SKM-1 (cell line): ENCODE measurements around the gene DOCK9.

Experiments
- DNase-seq: peaks from one replicate; lab custom pipeline; 2025; ENCODE audit not compliant: unreplicated experiment; lab: John Stamatoyannopoulos, UW

The DOCK9 gene, protein sequence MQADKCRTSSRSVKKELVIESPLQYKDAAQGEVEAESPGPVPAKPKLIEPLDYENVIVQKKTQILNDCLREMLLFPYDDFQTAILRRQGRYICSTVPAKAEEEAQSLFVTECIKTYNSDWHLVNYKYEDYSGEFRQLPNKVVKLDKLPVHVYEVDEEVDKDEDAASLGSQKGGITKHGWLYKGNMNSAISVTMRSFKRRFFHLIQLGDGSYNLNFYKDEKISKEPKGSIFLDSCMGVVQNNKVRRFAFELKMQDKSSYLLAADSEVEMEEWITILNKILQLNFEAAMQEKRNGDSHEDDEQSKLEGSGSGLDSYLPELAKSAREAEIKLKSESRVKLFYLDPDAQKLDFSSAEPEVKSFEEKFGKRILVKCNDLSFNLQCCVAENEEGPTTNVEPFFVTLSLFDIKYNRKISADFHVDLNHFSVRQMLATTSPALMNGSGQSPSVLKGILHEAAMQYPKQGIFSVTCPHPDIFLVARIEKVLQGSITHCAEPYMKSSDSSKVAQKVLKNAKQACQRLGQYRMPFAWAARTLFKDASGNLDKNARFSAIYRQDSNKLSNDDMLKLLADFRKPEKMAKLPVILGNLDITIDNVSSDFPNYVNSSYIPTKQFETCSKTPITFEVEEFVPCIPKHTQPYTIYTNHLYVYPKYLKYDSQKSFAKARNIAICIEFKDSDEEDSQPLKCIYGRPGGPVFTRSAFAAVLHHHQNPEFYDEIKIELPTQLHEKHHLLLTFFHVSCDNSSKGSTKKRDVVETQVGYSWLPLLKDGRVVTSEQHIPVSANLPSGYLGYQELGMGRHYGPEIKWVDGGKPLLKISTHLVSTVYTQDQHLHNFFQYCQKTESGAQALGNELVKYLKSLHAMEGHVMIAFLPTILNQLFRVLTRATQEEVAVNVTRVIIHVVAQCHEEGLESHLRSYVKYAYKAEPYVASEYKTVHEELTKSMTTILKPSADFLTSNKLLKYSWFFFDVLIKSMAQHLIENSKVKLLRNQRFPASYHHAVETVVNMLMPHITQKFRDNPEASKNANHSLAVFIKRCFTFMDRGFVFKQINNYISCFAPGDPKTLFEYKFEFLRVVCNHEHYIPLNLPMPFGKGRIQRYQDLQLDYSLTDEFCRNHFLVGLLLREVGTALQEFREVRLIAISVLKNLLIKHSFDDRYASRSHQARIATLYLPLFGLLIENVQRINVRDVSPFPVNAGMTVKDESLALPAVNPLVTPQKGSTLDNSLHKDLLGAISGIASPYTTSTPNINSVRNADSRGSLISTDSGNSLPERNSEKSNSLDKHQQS (N-terminal part only)

DNA sequence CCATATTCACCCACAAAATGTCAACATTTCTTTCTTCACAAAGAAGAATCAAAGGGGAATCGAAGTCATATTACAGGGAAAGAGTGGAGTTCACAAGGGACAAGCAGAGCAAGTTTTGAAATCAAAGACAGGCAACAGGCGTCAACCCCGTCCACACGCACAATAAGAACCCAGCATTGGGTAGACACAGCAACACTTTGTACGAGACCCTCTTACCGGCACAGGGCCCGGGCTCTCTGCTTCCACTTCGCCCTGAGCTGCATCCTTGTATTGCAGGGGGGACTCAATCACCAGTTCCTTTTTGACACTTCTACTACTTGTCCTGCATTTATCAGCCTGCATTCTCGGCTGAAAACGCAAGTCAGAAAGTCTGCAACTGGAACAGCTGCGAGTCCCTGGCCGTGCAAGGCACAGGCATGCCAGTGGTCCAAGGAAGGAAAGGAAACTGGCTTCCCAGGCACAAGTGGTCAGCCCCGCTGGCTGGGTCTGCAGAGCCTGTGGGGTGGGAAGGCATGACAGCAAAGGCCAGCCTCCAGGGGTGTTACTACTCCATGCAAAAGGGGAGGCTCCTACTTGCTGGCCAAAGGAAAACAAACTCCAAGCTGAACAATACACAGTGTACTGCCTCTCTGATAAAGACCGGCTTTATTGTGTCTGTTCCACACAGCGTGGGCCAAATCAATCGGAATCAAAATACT, at the start of gene DOCK9:
TSS of gene DOCK9 (minus strand) at position 497 of the 698 bp plus-strand sequence. CDS start at position 342, 155 bp downstream.
- no peak for DNase-seq

DNA sequence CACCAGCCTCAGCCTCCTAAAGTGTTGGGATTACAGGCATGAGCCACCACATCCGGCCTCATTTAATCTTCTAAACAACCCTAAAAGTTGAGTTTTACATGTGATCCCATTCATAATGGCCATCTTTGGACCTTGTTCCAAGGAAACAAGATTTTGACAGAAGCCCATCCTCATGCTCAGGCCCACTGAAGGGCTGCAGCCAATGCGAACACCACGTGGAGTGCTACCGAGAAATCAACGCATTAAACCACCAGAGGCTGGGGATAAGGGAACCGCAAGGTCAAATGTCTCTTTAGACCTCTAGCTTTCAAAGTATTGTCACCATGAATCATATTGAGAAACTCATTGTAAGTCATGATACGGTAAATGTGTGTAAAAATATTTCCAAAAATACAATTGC, 49.4 kb upstream of the DOCK9 start:
- no peak for DNase-seq

DNA sequence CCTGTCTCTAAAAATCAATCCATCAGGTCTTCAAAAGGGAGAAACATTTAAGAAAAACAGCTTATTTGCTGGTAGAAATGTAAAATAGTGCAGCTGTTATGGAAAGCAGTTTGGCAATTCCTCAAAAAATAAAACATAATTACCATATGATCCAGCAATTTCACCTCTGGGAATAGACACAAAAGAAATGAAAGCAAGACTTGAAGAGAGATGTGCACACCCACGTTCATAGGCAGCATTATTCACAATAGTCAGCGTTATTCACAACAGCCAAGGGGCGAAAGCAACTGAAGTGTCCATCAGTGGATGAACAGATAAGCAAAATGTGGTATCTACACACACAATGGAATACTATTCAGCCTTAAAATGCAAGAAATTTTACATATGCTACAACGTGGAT, 45.1 kb upstream of the DOCK9 start:
- DNase-seq, result no peak

DNA sequence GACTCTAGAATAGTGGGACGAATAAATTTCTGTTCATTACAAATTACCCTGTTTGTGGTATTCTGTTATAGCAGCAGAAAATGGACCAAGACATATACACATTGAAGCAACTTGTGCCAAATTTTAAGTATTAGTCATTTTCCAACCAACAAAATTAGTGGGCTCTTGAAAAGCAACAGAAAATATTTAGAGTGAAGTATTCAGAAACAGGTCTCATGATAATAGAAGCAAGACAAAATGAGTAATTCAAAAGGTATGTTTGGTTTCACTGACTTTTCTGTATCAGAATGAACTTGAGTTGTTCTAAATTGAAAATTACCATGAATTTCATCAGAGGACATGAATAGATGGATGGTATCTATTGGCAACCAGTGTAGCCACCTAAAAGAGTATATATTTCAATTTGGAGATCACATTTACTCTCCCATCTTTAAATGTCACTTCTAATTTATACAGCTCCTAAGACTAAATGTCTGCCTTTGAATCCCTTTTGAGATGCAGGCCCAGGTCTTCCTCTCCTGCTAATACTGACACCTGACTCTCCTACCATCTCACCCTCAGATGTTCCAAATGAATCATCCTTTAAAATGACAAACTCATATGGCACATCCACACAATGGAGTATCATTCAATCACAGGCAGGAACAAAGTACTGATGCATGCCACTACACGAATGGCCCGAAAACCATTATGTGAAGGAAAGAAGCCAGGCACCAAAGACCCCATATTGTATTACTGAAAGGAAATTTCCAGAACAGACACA, 40.7 kb upstream of the DOCK9 start:
- no peak for DNase-seq

DNA sequence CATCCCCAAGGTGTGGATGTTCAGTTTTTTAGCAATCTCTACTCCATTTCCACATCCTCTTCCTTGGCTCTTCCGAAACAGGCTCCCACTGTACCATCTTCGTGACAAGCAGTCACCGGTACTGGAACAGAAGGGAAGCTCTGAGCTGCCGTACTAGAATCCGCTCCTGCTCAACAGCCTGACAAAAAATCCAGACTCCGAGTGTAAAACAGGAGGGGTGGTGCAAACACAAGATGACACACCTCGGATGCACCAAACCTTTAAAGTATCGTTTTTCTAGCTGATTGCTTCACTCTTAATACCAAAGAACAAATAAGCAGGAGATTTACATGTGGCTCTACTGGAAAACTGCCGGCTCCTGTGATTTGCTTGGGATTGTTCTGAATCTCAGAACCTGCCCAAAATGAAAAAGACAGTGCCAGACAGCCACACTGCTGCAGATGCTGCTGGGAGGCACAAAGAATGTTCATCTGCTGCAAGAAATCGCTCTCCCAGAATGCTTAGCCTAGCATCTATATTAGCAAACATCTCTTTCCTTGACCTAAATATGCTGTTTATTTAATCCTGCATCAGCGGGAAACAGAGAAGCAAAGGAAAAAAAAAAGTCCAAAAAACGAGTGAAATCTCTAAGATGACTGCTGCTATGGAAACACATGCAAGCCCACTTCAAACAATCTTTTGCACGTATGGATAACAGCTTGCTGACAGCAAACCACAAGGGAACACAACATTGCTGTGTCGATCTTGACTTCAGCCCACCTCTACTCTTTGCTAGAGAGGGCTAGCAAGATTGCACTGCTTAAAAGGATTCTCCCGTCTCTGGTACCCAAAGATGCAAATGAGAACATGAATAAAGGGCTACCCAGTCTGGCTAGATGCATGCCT, 38.0 kb upstream of the DOCK9 start:
- DNase-seq, result no peak

DNA sequence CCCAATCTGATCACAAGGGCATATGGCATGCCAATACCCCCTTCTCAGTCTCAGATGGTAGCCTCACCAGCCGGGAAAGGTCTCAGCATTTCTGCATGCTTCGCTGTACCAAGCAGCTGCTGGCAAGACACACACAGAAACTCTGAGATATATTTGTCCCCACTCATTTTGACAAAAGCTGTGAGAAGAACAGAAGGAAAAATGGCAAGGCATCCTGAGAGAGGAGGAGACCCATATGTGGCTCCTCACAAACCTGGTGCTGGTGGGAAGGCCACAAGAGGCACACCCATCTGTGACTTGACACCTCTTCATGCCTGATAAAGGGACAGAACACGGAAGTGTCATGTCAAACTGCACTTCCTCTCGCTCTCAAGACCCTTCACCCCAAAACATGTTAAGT, 36.7 kb upstream of the DOCK9 start:
- no peak for DNase-seq

DNA sequence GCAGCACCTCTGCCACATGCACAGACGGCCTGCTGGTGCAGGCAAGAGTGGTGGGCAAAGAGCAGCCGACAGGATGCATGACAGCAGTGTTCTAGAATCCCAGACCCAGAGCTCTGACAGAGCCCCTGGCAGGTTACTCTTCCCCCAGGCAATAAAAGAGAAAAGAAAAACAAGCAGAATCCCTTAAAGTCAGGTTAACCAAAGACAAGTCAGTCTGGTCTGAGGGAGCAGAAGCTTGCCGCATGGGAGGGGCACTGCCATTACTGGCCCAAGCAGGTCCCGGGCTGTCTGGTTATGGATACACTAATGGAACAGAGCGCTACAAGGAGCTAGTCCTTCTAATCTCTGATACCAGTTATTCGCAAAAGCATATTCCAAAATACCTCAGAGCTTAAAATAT, 36.1 kb upstream of the DOCK9 start:
- DNase-seq, result no peak

DNA sequence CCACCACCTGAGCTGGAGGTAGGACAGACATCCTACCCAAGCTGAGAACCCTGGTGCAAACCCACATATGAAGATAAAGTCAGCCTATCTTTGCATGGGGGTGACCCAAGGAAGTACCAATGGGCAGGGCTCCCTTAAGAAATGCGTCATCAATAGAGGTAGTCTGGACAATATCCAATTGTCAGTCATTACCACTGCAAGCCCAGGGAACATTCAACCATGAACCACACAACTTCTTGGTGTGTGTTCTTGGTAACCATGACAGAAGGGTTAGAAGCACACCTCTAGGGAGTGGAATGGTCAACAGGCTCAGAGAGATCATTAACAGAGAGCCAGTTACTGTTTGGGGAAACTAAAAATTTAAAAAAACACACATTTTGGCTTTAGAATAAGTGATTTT, 34.7 kb upstream of the DOCK9 start:
- no peak for DNase-seq

DNA sequence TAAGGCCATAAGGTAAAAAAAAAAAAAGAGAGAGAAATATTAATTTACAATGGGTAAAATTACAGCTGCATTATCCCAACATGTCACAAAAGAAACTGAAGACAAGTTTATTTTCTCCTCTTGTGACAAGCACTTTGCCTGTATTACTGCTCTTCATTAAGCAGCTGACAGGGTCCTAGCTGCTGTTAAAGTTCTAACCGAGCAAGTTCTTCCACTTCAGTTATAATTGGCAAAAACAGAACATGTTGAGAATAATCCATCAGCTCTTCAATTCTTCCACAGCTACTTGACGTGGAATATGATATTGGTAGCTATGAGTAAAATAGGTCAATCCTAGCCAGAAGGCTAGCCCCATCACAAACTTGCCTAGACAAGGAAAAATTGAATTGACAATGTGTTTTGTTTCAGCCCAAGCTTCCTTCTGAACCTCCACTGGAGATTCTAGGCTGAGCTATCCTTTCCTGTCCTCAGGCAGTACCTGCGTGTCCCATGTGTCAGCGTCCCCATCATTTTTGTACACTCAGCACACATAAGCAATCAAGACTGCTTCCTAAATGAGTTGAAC, 32.2 kb upstream of the DOCK9 start:
- no peak for DNase-seq

DNA sequence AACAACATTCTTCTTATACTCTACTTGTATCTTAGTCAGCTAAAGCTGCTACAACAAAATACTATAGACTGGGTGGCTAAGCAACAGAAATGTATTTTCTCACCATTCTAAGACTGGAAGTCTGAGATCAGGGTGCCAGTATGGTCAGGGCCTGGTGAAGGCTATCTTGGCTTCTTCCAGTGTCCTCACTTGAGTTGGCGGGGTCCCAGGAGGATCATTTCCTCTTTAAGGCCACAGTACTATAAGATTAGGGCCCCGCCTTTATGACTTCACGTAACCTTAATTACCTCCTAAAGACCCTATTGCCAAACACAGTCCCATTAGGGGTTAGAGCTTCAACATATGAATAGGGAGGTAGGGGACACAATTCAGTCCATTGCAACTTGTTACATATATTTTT, 30.7 kb upstream of the DOCK9 start:
- no peak for DNase-seq

DNA sequence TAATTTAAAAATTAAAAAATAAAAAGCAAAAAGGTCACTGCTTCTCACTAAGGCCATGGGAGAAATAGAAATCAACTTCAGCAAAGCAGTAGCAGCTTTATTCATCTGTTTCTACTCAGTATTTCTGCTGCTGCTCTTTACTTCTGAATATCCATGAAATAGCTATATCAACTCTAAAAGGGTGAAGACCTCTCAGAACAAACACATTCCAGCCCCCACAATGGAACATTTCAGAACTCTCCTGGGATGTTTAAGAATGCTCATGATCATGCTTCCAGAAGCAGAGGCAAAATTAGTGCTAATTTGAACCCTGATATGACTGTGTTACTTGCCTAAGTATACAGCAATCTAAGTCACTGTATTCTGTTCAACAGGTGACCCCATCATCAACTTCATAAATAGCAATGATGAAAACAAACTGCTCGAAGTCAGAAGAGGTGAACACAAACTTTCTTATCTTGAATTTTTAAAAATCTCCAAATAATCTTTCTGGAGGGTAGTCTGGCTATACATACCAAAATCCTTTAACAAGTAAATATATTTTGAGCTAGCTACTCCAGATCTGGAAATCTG, 29.6 kb upstream of the DOCK9 start:
- DNase-seq, result no peak

DNA sequence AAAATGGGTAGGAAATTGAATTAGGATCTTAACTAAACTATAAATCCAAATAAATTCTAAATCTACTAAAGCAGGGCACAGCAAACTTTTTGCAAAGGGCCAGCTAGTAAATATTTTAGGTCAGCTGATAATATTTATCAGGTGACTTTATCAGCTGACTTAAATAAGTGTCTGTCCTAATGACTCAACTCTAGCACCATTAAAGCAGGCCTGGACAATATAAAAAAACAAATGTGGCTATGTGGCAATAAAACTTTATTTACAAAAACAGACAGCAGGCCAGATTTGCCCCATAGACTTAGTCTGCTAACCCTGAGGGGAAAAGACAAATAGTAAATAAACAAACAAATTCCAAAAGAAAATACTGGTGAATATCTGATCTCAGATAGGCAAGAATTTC, 27.7 kb upstream of the DOCK9 start:
- no peak for DNase-seq

DNA sequence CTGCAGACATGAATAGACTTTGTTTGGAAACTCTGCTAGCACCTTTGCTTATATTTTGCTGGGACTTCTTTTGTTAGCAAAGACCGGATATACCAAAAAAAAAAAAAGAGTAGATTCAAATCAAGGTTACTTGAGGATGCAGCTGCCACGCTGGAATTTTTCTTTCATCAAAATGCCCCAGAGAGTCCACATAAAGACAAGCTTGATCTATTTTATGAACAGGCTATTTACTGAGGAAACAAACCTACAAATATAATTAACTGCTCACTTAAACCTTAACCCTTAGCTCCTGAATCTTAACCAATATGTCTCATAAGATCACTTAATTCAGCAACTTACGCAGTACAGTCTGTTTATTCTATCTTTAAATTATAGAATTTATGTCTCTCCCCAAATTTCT, 27.1 kb upstream of the DOCK9 start:
- no peak for DNase-seq

DNA sequence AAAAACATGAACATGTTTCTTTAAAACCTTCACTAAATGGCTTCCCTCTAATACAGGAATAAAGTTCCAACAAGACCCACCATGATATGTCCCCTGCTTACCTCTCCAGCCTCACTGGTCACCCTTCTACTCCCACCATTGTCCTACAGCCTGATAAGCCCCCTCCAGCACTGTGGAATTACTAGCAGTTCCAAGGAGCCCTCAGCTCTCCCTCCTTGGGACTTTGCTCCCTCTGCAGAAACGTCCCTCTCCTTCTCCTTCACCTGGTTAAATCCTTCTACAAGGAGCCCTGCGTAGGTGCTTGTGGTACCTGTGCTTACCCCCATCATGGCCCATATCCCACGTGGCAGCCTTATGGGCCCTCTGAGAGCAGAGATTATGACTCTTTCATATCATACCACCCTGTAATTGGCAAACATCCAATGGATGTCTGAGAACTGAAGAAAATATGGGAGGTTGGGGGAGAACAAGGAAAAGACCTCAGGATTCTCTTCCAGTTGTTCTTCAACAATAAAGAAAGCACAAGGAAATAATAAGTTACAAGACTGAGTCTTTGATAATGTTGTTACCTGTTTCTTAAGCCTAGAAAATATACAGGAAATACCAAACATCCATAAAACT, 26.1 kb upstream of the DOCK9 start:
- DNase-seq, result no peak

DNA sequence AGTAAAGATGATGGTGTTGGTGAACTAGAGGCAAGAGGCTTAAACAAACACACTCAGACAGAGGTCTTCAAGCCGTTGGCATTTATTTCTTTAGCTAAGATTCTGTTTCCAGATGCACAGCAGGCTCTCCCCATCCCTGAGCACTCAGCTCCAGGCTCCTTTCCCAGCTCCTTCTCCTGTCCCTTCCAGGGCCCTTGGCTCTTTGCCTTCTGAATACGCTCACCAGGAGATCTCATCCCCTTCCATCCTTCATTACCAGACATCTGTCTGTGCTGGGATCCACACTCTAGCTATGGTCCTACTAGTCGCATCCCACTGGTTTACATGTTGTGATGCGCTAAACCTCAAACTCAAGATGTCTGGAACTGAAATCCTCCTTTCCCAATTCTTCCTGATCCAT, 25.3 kb upstream of the DOCK9 start:
- DNase-seq, result no peak

DNA sequence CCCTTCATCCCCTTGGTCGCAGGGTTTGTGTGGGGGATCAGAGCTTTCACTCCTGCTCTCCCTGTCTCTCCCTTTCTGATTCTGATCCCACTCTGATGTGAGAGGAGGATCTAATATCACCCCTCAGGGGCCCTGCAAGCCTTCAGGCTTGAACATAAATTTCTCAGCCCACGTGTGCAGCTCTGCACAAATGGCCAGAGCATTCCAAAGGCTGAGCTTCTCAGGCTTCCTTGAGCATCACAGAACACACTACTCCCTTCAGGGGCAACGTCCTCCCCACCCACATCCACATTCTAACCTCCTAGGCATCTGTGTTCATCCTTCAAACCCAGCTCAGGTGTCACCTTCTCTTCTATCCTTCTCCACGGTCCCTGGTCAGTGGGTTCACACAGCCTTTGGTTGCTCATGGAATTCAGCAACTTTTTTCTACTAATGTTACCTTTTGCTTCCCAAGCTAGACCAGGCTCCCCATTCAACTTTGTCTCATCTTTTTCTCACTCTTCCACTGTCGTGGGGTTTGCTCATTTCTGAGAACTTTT, 24.4 kb upstream of the DOCK9 start:
- no peak for DNase-seq

DNA sequence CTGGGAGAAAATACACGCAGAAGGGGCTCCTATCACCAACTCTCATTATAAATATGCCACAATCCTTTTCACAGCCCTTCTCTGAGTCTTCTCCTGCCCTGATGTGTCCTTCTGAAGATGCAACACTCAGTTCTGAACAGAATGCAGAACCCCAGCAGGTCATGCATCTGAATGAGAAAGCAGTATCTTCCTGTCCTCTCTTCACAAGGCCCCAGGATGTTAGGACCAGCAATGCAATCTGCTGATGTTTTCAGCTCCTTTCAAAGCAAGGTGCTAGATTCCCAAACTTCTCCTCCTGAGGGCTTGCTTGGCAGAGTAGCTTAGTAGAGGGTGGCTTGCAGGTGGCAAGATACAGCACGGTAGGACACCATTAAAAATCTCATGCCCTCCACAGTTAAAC, 22.3 kb upstream of the DOCK9 start:
- DNase-seq, result no peak

DNA sequence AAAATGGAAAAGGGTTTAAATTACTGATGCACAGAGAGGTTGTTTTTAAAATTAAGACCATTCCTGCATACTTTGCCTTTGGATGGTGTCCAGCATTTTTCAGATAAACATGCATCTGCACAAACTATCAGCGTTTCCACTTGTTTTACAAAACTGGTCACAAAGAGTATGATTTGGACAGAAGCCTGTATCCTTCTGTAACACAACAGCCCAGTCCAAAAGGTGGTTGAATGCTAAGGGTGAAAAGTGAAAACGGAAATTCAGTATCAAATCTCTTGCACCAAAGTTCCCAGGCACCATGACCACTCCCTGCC, 21.7 kb upstream of the DOCK9 start:
- no peak for DNase-seq
